ENCODE data around the gene LRRC25. TPM values are rescaled to one million over a fixed set of nuclear protein-coding genes. Genes with fewer than 3 reads are reported as not detected.

Gene LRRC25
- total RNA-seq, 4 donors from 2014 or later: 3.3 to 4.9 (median 4.1) TPM; not detected in 1

GRCh38 chr19:18379803-18380747, 17.3 kb downstream of the LRRC25 start:
- WGBS, 2 donors (ENCODE audit: low coverage in 1 of 2): 24 to 31% methylated on average over 13 to 22 of the region's 22 CpGs

GRCh38 chr19:18377026-18377425, 20.4 kb downstream of the LRRC25 start:
- WGBS, 2 donors (ENCODE audit: low coverage in 1 of 2): 33 to 57% methylated on average over 3 to 6 of the region's 6 CpGs
- DNase-seq: no peak
- Histone ChIP-seq H3K36me3 (no peaks in the 10 kb centered on the region), H3K27me3 (no peaks in the 10 kb centered on the region), H3K4me3 (no peak overlapping the region), H3K9me3 (no peaks in the 10 kb centered on the region), H3K4me1 (peaks cover 32 to 75% (median 49%) of the 10 kb centered on the region in 4 donors), H3K27ac (peak overlapping the region; percentile 60 to 87 (median 82))
- intact Hi-C loops (cut with DNase I; ENCODE audit: low total_unique reads): no loop called here
- TF ChIP-seq POLR2A (IDR thresholded peaks at IDR 0.05) (no peak), POLR2AphosphoS5 (IDR thresholded peaks at IDR 0.05) (peak in 1 of 3 donors; percentile 23)
- in situ Hi-C loops (cut with MboI; ENCODE audit: low pct_ligation_motif_present in 1 of 4, low pct_unique_long_range_greater_than_20kb in 1 of 4, low sequenced_read_pairs in 3 of 4): no loop called here

More at GRCh38 chr19:18379803-18380747, 17.3 kb downstream of the LRRC25 start:
- Histone ChIP-seq H3K36me3 (no peaks in the 10 kb centered on the region), H3K27ac (peak overlapping the region; percentile 76 to 87 (median 82)), H3K4me3 (no peak overlapping the region), H3K4me1 (peaks cover 21 to 56% (median 34%) of the 10 kb centered on the region in 4 donors), H3K27me3 (no peaks in the 10 kb centered on the region), H3K9me3 (no peaks in the 10 kb centered on the region)
- TF ChIP-seq POLR2A (IDR thresholded peaks at IDR 0.05) (no peak), POLR2AphosphoS5 (IDR thresholded peaks at IDR 0.05) (peak; percentile 7 to 56 (median 37))
- intact Hi-C loops (cut with DNase I; ENCODE audit: low total_unique reads) (no loop called here), in situ Hi-C loops (cut with MboI; ENCODE audit: low pct_ligation_motif_present in 1 of 4, low pct_unique_long_range_greater_than_20kb in 1 of 4, low sequenced_read_pairs in 3 of 4) (no loop called here)
- peak; percentile 89 for DNase-seq

DNA sequence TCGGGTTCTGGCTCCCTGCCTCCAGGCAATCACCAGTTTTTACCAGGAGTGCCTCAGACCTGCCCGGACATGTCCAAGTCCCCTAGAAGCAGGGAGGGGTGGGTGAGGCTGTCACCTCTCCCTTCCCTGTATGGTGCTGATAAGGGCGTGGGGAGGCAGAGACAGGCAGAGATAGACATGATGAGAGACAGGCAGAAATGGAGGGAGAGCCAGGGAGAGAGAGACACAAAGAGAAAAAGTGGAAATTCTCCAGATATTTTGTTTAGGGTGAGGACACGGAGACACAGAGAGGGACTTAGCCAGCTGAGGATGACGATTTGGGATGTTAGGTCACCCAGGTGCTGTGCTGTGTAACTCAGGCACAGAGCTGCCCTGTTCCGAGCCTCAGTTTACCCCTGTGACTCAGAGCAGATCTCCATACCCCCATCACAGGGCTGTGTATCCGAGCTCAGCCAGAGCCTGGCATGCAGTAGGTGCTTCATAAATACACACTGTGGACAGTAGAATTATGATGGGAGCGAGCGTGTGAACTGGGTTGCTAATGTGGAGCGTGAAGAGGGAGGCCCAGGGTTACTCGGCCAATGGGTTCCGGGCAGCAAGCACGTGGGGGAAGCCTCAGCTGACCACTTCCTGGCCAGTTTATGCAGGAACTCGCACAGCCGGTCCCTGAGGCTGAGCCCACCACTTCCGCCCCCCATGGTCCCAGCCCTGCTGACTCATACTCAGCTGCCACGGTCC, 23.4 kb downstream of the LRRC25 start:
- Histone ChIP-seq H3K36me3 (no peaks in the 10 kb centered on the region), H3K27ac (peak overlapping the region; percentile 79 to 87 (median 82)), H3K4me3 (no peak overlapping the region), H3K9me3 (no peaks in the 10 kb centered on the region), H3K27me3 (no peaks in the 10 kb centered on the region), H3K4me1 (peaks cover 18 to 53% (median 31%) of the 10 kb centered on the region in 4 donors)
- peak; percentile 84 for DNase-seq
- TF ChIP-seq EP300 (IDR thresholded peaks at IDR 0.05; ENCODE audit: low read depth) (peak; percentile 70), POLR2AphosphoS5 (IDR thresholded peaks at IDR 0.05) (peak; percentile 67 to 77 (median 68)), CTCF (IDR thresholded peaks at IDR 0.05) (no peak), POLR2A (IDR thresholded peaks at IDR 0.05) (no peak)
- intact Hi-C loops (cut with DNase I; ENCODE audit: low total_unique reads) (no loop called here), in situ Hi-C loops (cut with MboI; ENCODE audit: low pct_ligation_motif_present in 1 of 4, low pct_unique_long_range_greater_than_20kb in 1 of 4, low sequenced_read_pairs in 3 of 4) (no loop called here)
- WGBS, 2 donors (ENCODE audit: low coverage in 1 of 2): 30 to 50% methylated on average over 2 to 14 of the region's 17 CpGs

GRCh38 chr19:18373407-18373891, 24.0 kb downstream of the LRRC25 start:
- Histone ChIP-seq H3K4me1 (peaks cover 14 to 50% (median 33%) of the 10 kb centered on the region in 4 donors), H3K36me3 (no peaks in the 10 kb centered on the region), H3K27me3 (no peaks in the 10 kb centered on the region), H3K27ac (peak overlapping the region; percentile 79 to 87 (median 82)), H3K4me3 (no peak overlapping the region), H3K9me3 (no peaks in the 10 kb centered on the region)
- in situ Hi-C loops (cut with MboI; ENCODE audit: low pct_ligation_motif_present in 1 of 4, low pct_unique_long_range_greater_than_20kb in 1 of 4, low sequenced_read_pairs in 3 of 4): no loop called here
- intact Hi-C loops (cut with DNase I; ENCODE audit: low total_unique reads): no loop called here
- no peak for TF ChIP-seq EP300 (IDR thresholded peaks at IDR 0.05; ENCODE audit: low read depth)
- TF ChIP-seq POLR2A (IDR thresholded peaks at IDR 0.05): no peak
- no peak for TF ChIP-seq CTCF (IDR thresholded peaks at IDR 0.05)
- TF ChIP-seq POLR2AphosphoS5 (IDR thresholded peaks at IDR 0.05): no peak
- WGBS, 2 donors (ENCODE audit: low coverage in 1 of 2): 58 to 76% methylated on average over 2 to 4 of the region's 4 CpGs
- no peak for DNase-seq
